Spleen (tissue), 11 donors: Measurements from ENCODE around the gene LINC00305. TPM values are rescaled to one million over a fixed set of nuclear protein-coding genes. Genes with fewer than 3 reads are reported as not detected.

ENCODE experiments used
- DNase-seq: peaks from one replicate; pipeline ENCODE4 v3.0.0-alpha.2; 2020
- H3K27ac ChIP-seq, 8 donors: fragments of 200-600 bp; sonication (generic) in 7 of 8; 1 replicate in 4 of 8; 2 replicates in 4 of 8; pipeline versions ENCODE4 v1.5.0 to v1.8.0; 2016 to 2021; ENCODE audit warnings: inconsistent platforms in 4 of 8, mild to moderate bottlenecking in 4 of 8, moderate library complexity in 1 of 8
- H3K27me3 ChIP-seq, 7 donors: fragments of 200-600 bp; sonication (generic) in 6 of 7; replicated peaks in 1 of 7; 1 replicate in 4 of 7; 2 replicates in 3 of 7; pipeline versions ENCODE4 v1.5.0 to v1.8.0; 2016 to 2021; ENCODE audit warnings: inconsistent platforms in 3 of 7, mild to moderate bottlenecking in 1 of 7
- H3K36me3 ChIP-seq, 6 donors: fragments of 200-600 bp; sonication (generic) in 5 of 6; 1 replicate in 4 of 6; 2 replicates in 2 of 6; pipeline versions ENCODE4 v1.5.0 to v1.8.0; 2016 to 2021; ENCODE audit warnings: inconsistent platforms in 2 of 6
- H3K4me1 ChIP-seq, 6 donors: fragments of 200-600 bp; sonication (generic) in 5 of 6; 1 replicate in 3 of 6; 2 replicates in 3 of 6; pipeline versions ENCODE4 v1.5.0 to v1.8.0; 2016 to 2021; ENCODE audit warnings: inconsistent platforms in 3 of 6
- H3K4me3 ChIP-seq, 8 donors: fragments of 200-600 bp; sonication (generic) in 7 of 8; 1 replicate in 4 of 8; 2 replicates in 4 of 8; pipeline versions ENCODE4 v1.5.0 to v1.8.0; 2016 to 2021; ENCODE audit warnings: inconsistent platforms in 4 of 8, mild to moderate bottlenecking in 4 of 8, moderate library complexity in 2 of 8
- H3K9me3 ChIP-seq, 8 donors: fragments of 200-600 bp; sonication (generic) in 7 of 8; 1 replicate in 4 of 8; 2 replicates in 4 of 8; pipeline versions ENCODE4 v1.5.0 to v1.8.0; 2016 to 2021; ENCODE audit warnings: inconsistent platforms in 4 of 8
- POLR2A ChIP-seq, 3 donors: fragments of 450-650 bp; IDR thresholded peaks; one replicate each; pipeline ENCODE4 v1.5.1; 2017; ENCODE audit warnings: antibody characterized with exemption in 3 of 3, mild to moderate bottlenecking in 1 of 3
- POLR2AphosphoS5 ChIP-seq, 3 donors: sonication (generic); formaldehyde crosslinking; IDR thresholded peaks; one replicate each; pipeline ENCODE4 v1.5.1; 2017; ENCODE audit warnings: antibody characterized with exemption in 3 of 3
- WGBS, 5 donors: extraction: QIAGEN DNeasy Blood & Tissue Kit in 3 of 5; methylation state at CpG; one replicate each; pipeline versions ENCODE4 v1.1.5 to v1.1.7; 2013 to 2018; 5-methylcytosine and 5-hydroxymethylcytosine counted together
- intact Hi-C: fragments of 100-400 bp; cut with DNase I; formaldehyde crosslinking; loops from one replicate; pipeline ENCODE4 v1.15.0; 2023; ENCODE audit warnings: low total_unique reads
- polyA plus RNA-seq, 3 donors: library from polyadenylated mRNA; stranded (reverse); fragments of 200-250 nt; gene quantifications; one replicate each; pipeline ENCODE4 v1.2.1, GENCODE V29; 2013
- total RNA-seq, 7 donors: library from RNA; depleted of rRNA in 3 of 7; stranded (reverse); fragments of >200 nt in 3 of 7; fragmentation: NEBNext Ultra II Directional in 4 of 7; extraction: Animal tissue kit (Norgen Biotek cat#: 25700) in 4 of 7; gene quantifications; one replicate each; pipeline versions ENCODE4 v1.1.0 to v1.2.1, GENCODE V29; 2016 to 2021
- TF ChIP-seq, protein P1 (sequence below), 11 experiments: fragments of 200-600 bp in 7 of 11; fragments of 450-650 bp in 4 of 11; sonication (generic) in 4 of 11; IDR thresholded peaks in 8 of 11; conservative IDR thresholded peaks in 3 of 11; 1 replicate in 7 of 11; 2 replicates in 4 of 11; pipeline versions ENCODE4 v1.4.0 to v1.8.0; 2016 to 2021; ENCODE audit warnings: antibody characterized with exemption in 11 of 11, inconsistent platforms in 4 of 11, mild to moderate bottlenecking in 1 of 11
- donor health status: healthy with polysubstance abuse.
- donor health status: DM: no; HTN: no; CAD: no; lungs with moderate emphysema.
- donor health status: DM: no; HTN: no; CAD: no.
- donor health status: Bipolar disorder and iron deficiency.
- donor health status: healthy.
- donor health status: DM: no; HTN: no; CAD: no.
- donor health status: DM: yes; HTN: yes; CAD: no.

LINC00305 gene
- total and polyA plus RNA-seq, 10 donors, result not detected

DNA sequence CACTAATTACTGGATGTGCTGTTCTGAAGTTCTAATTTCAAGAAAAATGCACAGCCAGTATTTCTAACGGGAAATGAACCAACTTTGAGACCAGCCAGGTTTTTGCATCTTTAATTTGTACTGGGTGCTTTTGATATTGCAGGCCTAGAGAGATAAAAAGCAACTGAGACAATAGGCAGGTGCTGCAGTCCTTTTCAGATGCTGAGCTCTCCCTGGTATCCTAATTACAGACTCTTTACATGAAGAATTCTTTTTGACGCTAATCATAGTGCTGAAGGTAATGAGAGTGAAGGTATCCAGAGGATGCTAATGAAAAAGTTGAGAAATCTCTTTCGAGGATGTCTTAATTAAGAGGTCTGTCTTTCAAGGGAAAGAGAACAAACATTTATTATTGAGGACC is 93.9 kb downstream of the LINC00305 start:
- Histone ChIP-seq H3K4me1 (no peaks in the 10 kb centered on the region), H3K4me3 (no peak overlapping the region), H3K9me3 (peaks cover 0 to 6% (median 0%) of the 10 kb centered on the region in 8 donors), H3K27me3 (no peaks in the 10 kb centered on the region), H3K36me3 (no peaks in the 10 kb centered on the region), H3K27ac (no peak overlapping the region)
- TF ChIP-seq, protein P1, sequence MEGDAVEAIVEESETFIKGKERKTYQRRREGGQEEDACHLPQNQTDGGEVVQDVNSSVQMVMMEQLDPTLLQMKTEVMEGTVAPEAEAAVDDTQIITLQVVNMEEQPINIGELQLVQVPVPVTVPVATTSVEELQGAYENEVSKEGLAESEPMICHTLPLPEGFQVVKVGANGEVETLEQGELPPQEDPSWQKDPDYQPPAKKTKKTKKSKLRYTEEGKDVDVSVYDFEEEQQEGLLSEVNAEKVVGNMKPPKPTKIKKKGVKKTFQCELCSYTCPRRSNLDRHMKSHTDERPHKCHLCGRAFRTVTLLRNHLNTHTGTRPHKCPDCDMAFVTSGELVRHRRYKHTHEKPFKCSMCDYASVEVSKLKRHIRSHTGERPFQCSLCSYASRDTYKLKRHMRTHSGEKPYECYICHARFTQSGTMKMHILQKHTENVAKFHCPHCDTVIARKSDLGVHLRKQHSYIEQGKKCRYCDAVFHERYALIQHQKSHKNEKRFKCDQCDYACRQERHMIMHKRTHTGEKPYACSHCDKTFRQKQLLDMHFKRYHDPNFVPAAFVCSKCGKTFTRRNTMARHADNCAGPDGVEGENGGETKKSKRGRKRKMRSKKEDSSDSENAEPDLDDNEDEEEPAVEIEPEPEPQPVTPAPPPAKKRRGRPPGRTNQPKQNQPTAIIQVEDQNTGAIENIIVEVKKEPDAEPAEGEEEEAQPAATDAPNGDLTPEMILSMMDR (IDR thresholded peaks at IDR 0.05 in 8 of 11, conservative IDR thresholded peaks at IDR 0.05 in 3 of 11), result no peak
- no peak for TF ChIP-seq POLR2AphosphoS5 (IDR thresholded peaks at IDR 0.05)
- TF ChIP-seq POLR2A (IDR thresholded peaks at IDR 0.05), result no peak
- DNase-seq, result no peak
- intact Hi-C loops, result no loop called here
- WGBS, 5 donors, result 36 to 74% (median 72%) methylated on average over 3 of the region's 3 CpGs

DNA sequence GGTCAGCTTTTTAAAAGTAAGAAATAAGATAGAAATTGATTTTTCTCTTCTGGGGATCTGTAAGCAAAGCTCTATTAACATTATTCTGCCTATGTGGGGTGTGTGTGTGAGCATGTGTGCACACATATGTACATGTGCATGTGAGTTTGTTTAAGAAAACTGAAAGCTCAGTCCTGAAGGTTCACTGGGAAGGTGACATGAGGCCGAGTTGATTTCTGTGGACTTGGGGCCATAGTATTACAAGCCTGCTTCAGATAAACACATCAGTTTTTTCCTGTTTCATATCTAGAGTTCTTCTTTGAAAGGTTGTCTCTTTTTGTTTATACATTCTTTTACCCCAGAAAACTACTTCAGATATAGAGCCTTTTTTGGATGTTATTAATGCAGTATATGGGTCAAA is 95.6 kb downstream of the LINC00305 start:
- H3K27me3 ChIP-seq, result no peaks in the 10 kb centered on the region
- no peak overlapping the region for H3K4me3 ChIP-seq
- H3K36me3 ChIP-seq, result no peaks in the 10 kb centered on the region
- TF ChIP-seq POLR2A (IDR thresholded peaks at IDR 0.05) (no peak), POLR2AphosphoS5 (IDR thresholded peaks at IDR 0.05) (no peak)
- TF ChIP-seq, protein P1 (IDR thresholded peaks at IDR 0.05 in 8 of 11, conservative IDR thresholded peaks at IDR 0.05 in 3 of 11), result no peak
- intact Hi-C loops, result no loop called here
- 54 to 79% (median 69%) methylated on average over 1 of the region's 1 CpG for WGBS, 5 donors
- no peaks in the 10 kb centered on the region for H3K4me1 ChIP-seq
- no peaks in the 10 kb centered on the region for H3K9me3 ChIP-seq
- no peak for DNase-seq
- H3K27ac ChIP-seq, result no peak overlapping the region

DNA sequence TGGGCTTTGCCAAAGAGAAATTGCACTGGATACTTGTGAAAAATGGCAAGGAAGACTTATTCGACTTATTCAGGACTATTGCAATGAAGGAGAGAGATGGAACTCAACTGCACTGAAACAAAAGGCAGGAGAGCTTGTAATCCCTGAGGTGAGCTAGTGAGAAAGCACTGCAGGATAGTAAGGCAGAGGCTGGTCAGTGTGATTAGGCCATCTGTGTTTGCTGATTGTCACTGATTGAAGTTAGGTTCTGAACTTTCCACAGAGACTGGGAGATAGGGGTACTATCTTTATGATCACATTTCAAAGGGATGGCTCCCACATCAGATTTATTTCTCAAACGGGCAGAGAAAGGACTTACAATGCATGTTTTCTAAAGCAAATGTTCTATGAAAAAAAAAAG is 96.1 kb downstream of the LINC00305 start:
- no peaks in the 10 kb centered on the region for H3K36me3 ChIP-seq
- H3K9me3 ChIP-seq, result no peaks in the 10 kb centered on the region
- no peak overlapping the region for H3K27ac ChIP-seq
- H3K27me3 ChIP-seq, result no peaks in the 10 kb centered on the region
- no peaks in the 10 kb centered on the region for H3K4me1 ChIP-seq
- intact Hi-C loops, result no loop called here
- no peak for DNase-seq
- TF ChIP-seq, protein P1 (IDR thresholded peaks at IDR 0.05 in 8 of 11, conservative IDR thresholded peaks at IDR 0.05 in 3 of 11), result no peak
- no peak for TF ChIP-seq POLR2A (IDR thresholded peaks at IDR 0.05)
- no peak for TF ChIP-seq POLR2AphosphoS5 (IDR thresholded peaks at IDR 0.05)
- WGBS, 5 donors, result 53 to 75% (median 68%) methylated on average over 2 of the region's 2 CpGs
- no peak overlapping the region for H3K4me3 ChIP-seq

DNA sequence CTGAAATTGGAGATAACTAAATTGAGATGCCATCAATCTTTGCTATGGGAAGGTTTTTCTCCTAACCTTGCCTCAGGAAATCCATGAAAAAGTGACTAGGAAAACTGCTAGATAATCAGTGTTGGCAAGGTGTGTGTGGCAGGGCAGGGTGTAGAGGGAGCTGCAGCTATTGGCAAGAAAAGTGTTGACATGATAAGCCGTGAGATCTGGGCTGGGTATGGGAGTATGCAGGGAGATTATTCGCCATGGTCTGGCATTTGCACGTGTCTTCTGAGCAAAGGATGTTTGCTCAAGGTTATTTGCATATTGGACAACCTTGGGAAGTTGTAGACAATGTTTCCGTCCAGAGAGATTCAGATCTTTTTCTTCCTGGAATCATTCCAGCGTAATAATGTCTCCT is 104.3 kb downstream of the LINC00305 start:
- H3K4me1 ChIP-seq, result no peaks in the 10 kb centered on the region
- WGBS, 5 donors, result 60 to 87% (median 68%) methylated on average over 5 of the region's 5 CpGs
- no peak for DNase-seq

More for the DNA sequence above, 104.3 kb downstream of the LINC00305 start:
- Histone ChIP-seq H3K27me3 (no peaks in the 10 kb centered on the region), H3K4me3 (no peak overlapping the region), H3K27ac (no peak overlapping the region), H3K9me3 (peaks cover 0 to 19% (median 2%) of the 10 kb centered on the region in 8 donors), H3K36me3 (no peaks in the 10 kb centered on the region)
- TF ChIP-seq POLR2AphosphoS5 (IDR thresholded peaks at IDR 0.05), result no peak
- no peak for TF ChIP-seq POLR2A (IDR thresholded peaks at IDR 0.05)
- TF ChIP-seq, protein P1 (IDR thresholded peaks at IDR 0.05 in 8 of 11, conservative IDR thresholded peaks at IDR 0.05 in 3 of 11), result no peak
- intact Hi-C loops, result no loop called here
